GM12864 (cell line): ENCODE results near the gene TFPI2.
A peak's percentile ranks its signal among the peaks of the same experiment; 100 is the strongest.

ENCODE experiments used
- DNase-seq: peaks from one replicate; pipeline ENCODE4 v3.0.0-alpha.2; 2011; ENCODE audit warnings: low read depth
- H3K4me3 ChIP-seq: 2 replicates; pipeline ENCODE4 v1.5.1; 2011; ENCODE audit warnings: mild to moderate bottlenecking, low read depth, low read length, control low read depth
- CTCF ChIP-seq: IDR thresholded peaks from 2 replicates; pipeline ENCODE4 v1.5.1; 2011; ENCODE audit warnings: low read depth, mild to moderate bottlenecking, moderate library complexity, low read length, control low read depth, inconsistent platforms; ENCODE audit errors: missing control alignments

TFPI2 gene

DNA sequence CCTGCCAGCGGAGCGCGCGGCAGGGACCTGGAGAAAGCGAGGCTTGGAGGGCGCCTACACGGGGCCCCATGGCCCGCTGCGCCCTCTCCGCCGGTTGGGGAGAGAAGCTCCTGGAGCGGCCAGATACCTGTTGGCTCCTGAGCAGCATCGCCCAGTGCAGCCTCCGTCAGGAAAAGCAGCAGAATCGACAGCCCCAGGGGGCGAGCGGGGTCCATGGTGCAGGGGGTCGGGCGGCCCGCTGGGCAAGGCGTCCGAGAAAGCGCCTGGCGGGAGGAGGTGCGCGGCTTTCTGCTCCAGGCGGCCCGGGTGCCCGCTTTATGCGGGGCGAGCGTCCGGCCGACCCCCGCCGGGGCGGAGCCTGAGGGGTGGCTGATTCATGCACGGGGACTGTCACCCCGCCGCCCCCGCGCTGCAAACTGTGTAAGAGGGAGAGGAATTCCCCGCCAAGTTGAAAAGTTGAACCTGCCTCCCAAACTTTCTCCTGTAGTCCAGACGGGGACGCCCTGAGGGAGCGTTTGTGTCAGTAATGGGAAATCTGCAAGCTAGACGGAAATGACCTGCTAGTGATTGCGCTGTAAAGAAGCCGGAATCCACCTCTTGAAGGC, at the start of gene TFPI2:
TFPI2 (minus strand) TSS at position 290 of the 605 bp plus-strand sequence; CDS start at position 215, 75 bp downstream.
- H3K4me3 ChIP-seq, result peak within 1 kb of the TSS; percentile 31
- TF ChIP-seq CTCF, result no peak
- peak; percentile 5 for DNase-seq

DNA sequence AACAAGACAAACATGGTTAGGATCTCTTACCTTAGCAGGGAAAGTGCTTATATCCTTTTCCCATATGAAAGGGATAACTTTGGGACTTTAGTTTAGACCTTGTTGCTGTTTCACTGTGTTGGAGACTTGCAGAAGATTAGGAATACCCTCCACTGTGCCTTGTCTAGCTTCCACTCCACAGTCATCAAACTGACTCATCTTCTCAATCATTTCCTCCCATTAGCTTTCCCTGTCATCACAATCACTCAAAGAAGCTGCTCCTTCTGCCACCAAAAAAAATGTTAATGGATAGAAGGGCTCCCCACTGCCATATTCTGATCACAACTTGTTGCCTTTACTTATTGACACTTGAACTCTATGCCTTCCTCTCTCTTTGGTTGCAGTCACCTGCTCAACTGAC, 47.7 kb upstream of the TFPI2 start:
- H3K4me3 ChIP-seq, result no peak overlapping the region
- no peak for TF ChIP-seq CTCF
- no peak for DNase-seq

- TF ChIP-seq CTCF, result no peak
- no peak for DNase-seq
- H3K4me3 ChIP-seq, result no peak overlapping the region
Observed at GRCh38 chr7:93937818-93938217, 47.3 kb upstream of the TFPI2 start.

- DNase-seq, result no peak
- no peak overlapping the region for H3K4me3 ChIP-seq
- no peak for TF ChIP-seq CTCF
Observed at GRCh38 chr7:93935102-93935501, 44.5 kb upstream of the TFPI2 start.

GRCh38 chr7:93933156-93933555, 42.6 kb upstream of the TFPI2 start:
- H3K4me3 ChIP-seq, result no peak overlapping the region
- no peak for DNase-seq
- no peak for TF ChIP-seq CTCF

DNA sequence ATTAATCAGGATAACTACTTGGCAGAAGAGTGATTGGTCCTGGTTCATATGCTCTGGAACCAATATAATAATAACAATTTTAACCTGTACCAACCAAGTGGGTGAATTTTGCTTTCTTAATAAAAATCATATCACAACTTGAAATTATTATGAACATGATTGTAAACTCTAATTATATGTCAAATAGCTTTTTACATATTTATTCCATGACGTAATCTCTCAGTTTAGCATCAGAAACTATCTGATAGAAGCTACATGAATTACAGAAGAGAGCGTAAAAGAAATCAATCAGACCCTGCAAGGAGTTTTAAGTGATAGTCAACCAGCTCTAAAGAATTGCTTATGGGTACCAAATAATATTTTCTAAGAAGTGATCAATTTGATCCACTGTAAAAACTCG, 41.1 kb upstream of the TFPI2 start:
- no peak overlapping the region for H3K4me3 ChIP-seq
- no peak for DNase-seq
- TF ChIP-seq CTCF, result no peak

GRCh38 chr7:93927585-93927984, 37.0 kb upstream of the TFPI2 start:
- no peak overlapping the region for H3K4me3 ChIP-seq

More at GRCh38 chr7:93927585-93927984, 37.0 kb upstream of the TFPI2 start:
- TF ChIP-seq CTCF, result no peak
- no peak for DNase-seq
